ENCODE data around the gene LECT2.

DNA sequence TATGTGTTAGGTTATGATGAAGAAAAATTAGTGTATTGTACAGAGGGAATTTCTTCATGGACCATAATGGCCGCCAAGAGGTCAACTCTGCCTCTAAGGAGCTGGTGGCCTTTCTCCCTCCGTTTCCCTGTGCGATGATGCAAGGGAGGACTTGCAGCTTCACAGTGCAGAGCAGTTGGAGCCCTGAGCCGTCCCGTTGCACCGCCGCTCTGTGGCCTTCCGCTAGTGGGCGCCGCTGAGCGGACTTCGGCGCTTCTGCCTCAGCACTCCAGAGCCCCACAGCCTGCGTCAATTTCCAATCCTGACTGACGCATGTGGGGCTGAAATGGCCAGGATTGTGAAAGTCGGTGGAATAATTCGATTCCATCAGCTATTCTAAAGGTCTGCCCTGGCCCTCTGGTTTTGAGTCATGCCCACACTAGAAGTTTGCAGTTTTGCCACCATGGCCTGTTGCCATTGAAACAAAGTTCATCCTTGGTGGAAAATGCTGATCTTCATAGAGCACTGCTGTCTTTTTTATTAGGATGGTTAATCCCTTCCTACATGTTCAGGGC, 22.7 kb upstream of the LECT2 start:
- TF ChIP-seq POLR2A (IDR thresholded peaks at IDR 0.05; ENCODE audit: low read depth) = no peak
- TF ChIP-seq CTCF (IDR thresholded peaks at IDR 0.05) = peak; percentile 16 to 48 (median 30)
